Astrocyte of the cerebellum (primary cell): ENCODE results near the gene SHROOM2.

Experiments
- DNase-seq: peaks from one replicate; pipeline ENCODE4 v3.0.0-alpha.2; 2011; ENCODE audit warnings: low read depth
- H3K4me3 ChIP-seq: 2 replicates; pipeline ENCODE4 v1.5.1; 2011; ENCODE audit warnings: mild to moderate bottlenecking, low read depth, low read length, moderate library complexity
- CTCF ChIP-seq: IDR thresholded peaks from 2 replicates; pipeline ENCODE4 v1.5.1; 2012; ENCODE audit warnings: low read length, low read depth, moderate library complexity, mild to moderate bottlenecking; ENCODE audit errors: missing control alignments
- in situ Hi-C: cut with HindIII; loops from 2 replicates; pipeline ENCODE4 v1.10.0; 2017; ENCODE audit warnings: low sequenced_read_pairs

Gene SHROOM2

GRCh38 chrX:9953396-9953795, 167.2 kb downstream of the SHROOM2 start:
- no peak for DNase-seq
- no peak overlapping the region for H3K4me3 ChIP-seq
- in situ Hi-C loops = no loop called here
- no peak for TF ChIP-seq CTCF

GRCh38 chrX:9955506-9955905, 169.3 kb downstream of the SHROOM2 start:
- in situ Hi-C loops = no loop called here
- TF ChIP-seq CTCF = no peak
- H3K4me3 ChIP-seq = no peak overlapping the region
- no peak for DNase-seq

- DNase-seq = no peak
- in situ Hi-C loops = no loop called here
- no peak overlapping the region for H3K4me3 ChIP-seq
- TF ChIP-seq CTCF = no peak
Observed at GRCh38 chrX:9957743-9958142, 171.5 kb downstream of the SHROOM2 start.

GRCh38 chrX:9958183-9958582, 172.0 kb downstream of the SHROOM2 start:
- H3K4me3 ChIP-seq = no peak overlapping the region
- in situ Hi-C loops = no loop called here
- no peak for TF ChIP-seq CTCF
- no peak for DNase-seq

GRCh38 chrX:9961750-9962149, 175.5 kb downstream of the SHROOM2 start:
- in situ Hi-C loops = no loop called here
- no peak overlapping the region for H3K4me3 ChIP-seq
- no peak for DNase-seq
- TF ChIP-seq CTCF = no peak

- TF ChIP-seq CTCF = no peak
Observed at GRCh38 chrX:9966775-9967408, 180.7 kb downstream of the SHROOM2 start, which contains the start of gene CLDN34. Gene CLDN34 (plus strand): TSS chrX:9967358. CDS start chrX:9967358, 0 bp downstream.

GRCh38 chrX:9977635-9978034, 191.4 kb downstream of the SHROOM2 start:
- in situ Hi-C loops = no loop called here
- DNase-seq = no peak
- no peak overlapping the region for H3K4me3 ChIP-seq
- no peak for TF ChIP-seq CTCF

More at GRCh38 chrX:9966775-9967408, 180.7 kb downstream of the SHROOM2 start, which contains the start of gene CLDN34:
- in situ Hi-C loops = no loop called here
- H3K4me3 ChIP-seq = no peak within 1 kb of the TSS
- no peak for DNase-seq
